ENCODE results near the gene SPAG6. TPM values are rescaled to one million over a fixed set of nuclear protein-coding genes. Genes with fewer than 3 reads are reported as not detected.

Gene SPAG6
- total RNA-seq, 2 experiments from 2014 or later: not detected

GRCh38 chr10:22316286-22317075, 28.8 kb upstream of the SPAG6 start, which contains the start of gene COMMD3:
TSS of gene COMMD3 (plus strand) at chr10:22316388. CDS start at chr10:22316418, 30 bp downstream.
- Histone ChIP-seq H3K27ac (ENCODE audit: low read depth in 1 of 2, low read length in 2 of 2) (peak within 1 kb of the TSS; percentile 71 to 74), H3K9me3 (ENCODE audit: control insufficient read depth in 1 of 2, insufficient read depth in 1 of 2, low read length in 2 of 2) (no peaks in the 10 kb centered on the region), H3K27me3 (ENCODE audit: control insufficient read depth in 1 of 2, insufficient read depth in 2 of 2, low read length in 2 of 2) (peaks cover 0 to 5% of the 10 kb centered on the region in 2 experiments), H3K4me1 (ENCODE audit: insufficient read depth, low read length) (peaks cover 17% of the 10 kb centered on the region), H3K36me3 (ENCODE audit: insufficient read depth, low read length) (no peaks in the 10 kb centered on the region), H3K4me3 (ENCODE audit: low read length) (peak within 1 kb of the TSS; percentile 82)
- peak within 1 kb of the TSS; percentile 90 for H3K27ac Mint-ChIP-seq
- CTCF ChIA-PET: interaction anchor here (0.8 to 1.1 kb wide), 3 partner anchors 63 to 88 kb away, joined by 3 read pairs; no protein-coding TSS in a partner anchor
- peaks cover 26% of the 10 kb centered on the region for H3K27me3 Mint-ChIP-seq
- no peak for TF ChIP-seq CTCF (IDR thresholded peaks at IDR 0.05)
- peak within 1 kb of the TSS; percentile 95 for H3K4me3 Mint-ChIP-seq
- DNase-seq (peak; percentile 59 to 94 (median 74)), ATAC-seq (ENCODE audit: poor library complexity) (peak; percentile 55)
- POLR2A ChIA-PET: interaction anchor here (0.6 to 3.8 kb wide), 24 partner anchors 9 to 820 kb away, joined by 3 to 94 read pairs (median 4); partner anchors contain the start of genes DNAJC1, SKIDA1 and SPAG6
- intact Hi-C loops (cut with DNase I, micrococcal nuclease): loop anchor here (1.0 to 5.0 kb wide), 5 partner anchors 24 to 789 kb away; partner anchors contain the start of gene SKIDA1 (in 1 of the 2)
- H3K36me3 Mint-ChIP-seq (ENCODE audit: low read depth): peaks cover 22% of the 10 kb centered on the region
- peaks cover 42% of the 10 kb centered on the region for H3K4me1 Mint-ChIP-seq (ENCODE audit: low read depth)
- H3K9me3 Mint-ChIP-seq: no peaks in the 10 kb centered on the region

- H3K4me1 Mint-ChIP-seq (ENCODE audit: low read depth): peaks cover 43% of the 10 kb centered on the region
- ChIA-PET POLR2A (interaction anchor here (0.7 to 3.8 kb wide), 12 partner anchors 9 to 821 kb away, joined by 3 to 94 read pairs (median 11); partner anchors contain the start of gene DNAJC1), CTCF (no interaction called here)
- peak overlapping the region; percentile 91 for H3K4me3 Mint-ChIP-seq
- intact Hi-C loops (cut with DNase I, micrococcal nuclease): loop anchor here (2.0 to 5.0 kb wide), 4 partner anchors 24 to 790 kb away; partner anchors contain the start of gene SKIDA1 (in 1 of the 2)
- peak overlapping the region; percentile 71 to 74 for H3K27ac ChIP-seq (ENCODE audit: low read depth in 1 of 2, low read length in 2 of 2)
- peaks cover under 1 to 7% of the 10 kb centered on the region in 2 experiments for H3K27me3 ChIP-seq (ENCODE audit: control insufficient read depth in 1 of 2, insufficient read depth in 2 of 2, low read length in 2 of 2)
- H3K4me3 ChIP-seq (ENCODE audit: low read length): peak overlapping the region; percentile 82
- ATAC-seq (ENCODE audit: poor library complexity) (no peak), DNase-seq (peak in 2 of 14 experiments; percentile 33 to 55)
- H3K36me3 ChIP-seq (ENCODE audit: insufficient read depth, low read length): no peaks in the 10 kb centered on the region
- TF ChIP-seq CTCF (IDR thresholded peaks at IDR 0.05): no peak
- H3K9me3 ChIP-seq (ENCODE audit: control insufficient read depth in 1 of 2, insufficient read depth in 1 of 2, low read length in 2 of 2): peaks cover 0 to 2% of the 10 kb centered on the region in 2 experiments
- peaks cover 27% of the 10 kb centered on the region for H3K27me3 Mint-ChIP-seq
- peak overlapping the region; percentile 90 for H3K27ac Mint-ChIP-seq
- H3K36me3 Mint-ChIP-seq (ENCODE audit: low read depth): peaks cover 23% of the 10 kb centered on the region
- peaks cover 18% of the 10 kb centered on the region for H3K4me1 ChIP-seq (ENCODE audit: insufficient read depth, low read length)
- H3K9me3 Mint-ChIP-seq: no peaks in the 10 kb centered on the region
These were observed 28.3 kb upstream of the SPAG6 start for GRCh38 chr10:22317076-22317370.

- Histone ChIP-seq H3K27me3 (ENCODE audit: control insufficient read depth in 1 of 2, insufficient read depth in 2 of 2, low read length in 2 of 2) (peaks cover 5 to 16% of the 10 kb centered on the region in 2 experiments), H3K36me3 (ENCODE audit: insufficient read depth, low read length) (no peaks in the 10 kb centered on the region), H3K4me1 (ENCODE audit: insufficient read depth, low read length) (peaks cover 23% of the 10 kb centered on the region), H3K27ac (ENCODE audit: low read depth in 1 of 2, low read length in 2 of 2) (no peak overlapping the region), H3K4me3 (ENCODE audit: low read length) (no peak overlapping the region), H3K9me3 (ENCODE audit: control insufficient read depth in 1 of 2, insufficient read depth in 1 of 2, low read length in 2 of 2) (peaks cover 0 to 4% of the 10 kb centered on the region in 2 experiments)
- Mint-ChIP-seq H3K27ac (peak overlapping the region; percentile 90), H3K4me1 (ENCODE audit: low read depth) (peaks cover 52% of the 10 kb centered on the region), H3K4me3 (peak overlapping the region; percentile 91), H3K27me3 (peaks cover 36% of the 10 kb centered on the region), H3K36me3 (ENCODE audit: low read depth) (peaks cover 31% of the 10 kb centered on the region), H3K9me3 (no peaks in the 10 kb centered on the region)
- CTCF ChIA-PET: no interaction called here
- no peak for TF ChIP-seq CTCF (IDR thresholded peaks at IDR 0.05)
- no peak for ATAC-seq (ENCODE audit: poor library complexity)
- intact Hi-C loops (cut with DNase I, micrococcal nuclease): loop anchor here (2.0 to 5.0 kb wide), 5 partner anchors 23 to 791 kb away; partner anchors contain the start of gene SKIDA1 (in 1 of the 2)
- POLR2A ChIA-PET: interaction anchor here (1.0 to 3.8 kb wide), 5 partner anchors 15 to 119 kb away, joined by 3 to 46 read pairs (median 9); no protein-coding TSS in a partner anchor
- no peak for DNase-seq
These were observed 27.3 kb upstream of the SPAG6 start for GRCh38 chr10:22317771-22318565.

Data from CD4-positive, alpha-beta T cell (primary cell).